Measurements from ENCODE around the gene BCL2L12.

DNA sequence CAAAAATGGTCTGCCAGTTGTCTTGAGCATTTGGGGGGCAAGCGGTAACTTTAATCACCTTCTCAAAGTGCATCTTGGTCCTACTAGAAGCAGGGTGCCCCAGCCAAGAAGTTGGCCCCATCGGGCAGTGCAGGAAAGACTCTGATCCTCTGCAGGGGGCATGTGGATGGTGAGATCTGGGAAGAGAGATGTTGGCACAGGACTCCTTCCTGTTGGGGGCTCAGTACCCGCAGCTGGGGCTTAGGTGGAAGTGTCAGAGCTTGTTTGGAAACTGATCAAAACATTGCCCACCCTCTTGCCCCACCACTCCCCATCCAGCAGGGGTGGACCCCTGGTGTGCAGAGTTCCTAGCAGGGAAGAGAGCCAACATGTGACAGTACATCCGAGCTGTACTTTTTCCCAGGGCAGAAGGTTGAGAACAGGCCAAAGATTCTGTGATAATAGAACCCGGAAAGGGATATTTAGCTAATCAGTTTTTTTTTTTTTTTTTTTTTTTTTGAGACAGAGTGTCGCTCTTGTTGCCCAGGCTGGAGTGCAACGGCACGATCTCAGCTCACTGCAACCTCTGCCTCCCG, 34.6 kb upstream of the BCL2L12 start:
- TF ChIP-seq GABPA (IDR thresholded peaks at IDR 0.05; ENCODE audit: low read depth) (no peak), RFX5 (IDR thresholded peaks at IDR 0.05; ENCODE audit: low read length) (no peak), POLR2AphosphoS5 (IDR thresholded peaks at IDR 0.05; ENCODE audit: low read depth, low read length) (peak; percentile 52; the same call in 1 of the 2 replicates), MEF2A (IDR thresholded peaks at IDR 0.05; ENCODE audit: borderline replicate concordance, low read depth) (no peak), CTCF (IDR thresholded peaks at IDR 0.05) (no peak)
- TF ChIP-seq, protein P1, sequence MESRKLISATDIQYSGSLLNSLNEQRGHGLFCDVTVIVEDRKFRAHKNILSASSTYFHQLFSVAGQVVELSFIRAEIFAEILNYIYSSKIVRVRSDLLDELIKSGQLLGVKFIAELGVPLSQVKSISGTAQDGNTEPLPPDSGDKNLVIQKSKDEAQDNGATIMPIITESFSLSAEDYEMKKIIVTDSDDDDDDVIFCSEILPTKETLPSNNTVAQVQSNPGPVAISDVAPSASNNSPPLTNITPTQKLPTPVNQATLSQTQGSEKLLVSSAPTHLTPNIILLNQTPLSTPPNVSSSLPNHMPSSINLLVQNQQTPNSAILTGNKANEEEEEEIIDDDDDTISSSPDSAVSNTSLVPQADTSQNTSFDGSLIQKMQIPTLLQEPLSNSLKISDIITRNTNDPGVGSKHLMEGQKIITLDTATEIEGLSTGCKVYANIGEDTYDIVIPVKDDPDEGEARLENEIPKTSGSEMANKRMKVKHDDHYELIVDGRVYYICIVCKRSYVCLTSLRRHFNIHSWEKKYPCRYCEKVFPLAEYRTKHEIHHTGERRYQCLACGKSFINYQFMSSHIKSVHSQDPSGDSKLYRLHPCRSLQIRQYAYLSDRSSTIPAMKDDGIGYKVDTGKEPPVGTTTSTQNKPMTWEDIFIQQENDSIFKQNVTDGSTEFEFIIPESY (IDR thresholded peaks at IDR 0.05; ENCODE audit: borderline replicate concordance, low read depth): no peak
